NB4 (cell line): Measurements from ENCODE around the gene TRIM62.
A peak's percentile ranks its signal among the peaks of the same experiment; 100 is the strongest.

Experiments
- DNase-seq: peaks from one replicate; pipeline ENCODE4 v3.0.0; 2010; ENCODE audit warnings: low read depth
- H3K4me3 ChIP-seq: one replicate; pipeline ENCODE4 v1.5.1; 2011; ENCODE audit warnings: mild to moderate bottlenecking, low read depth, low read length, moderate library complexity
- MYC ChIP-seq: IDR thresholded peaks from 2 replicates; pipeline ENCODE4 v1.6.1; 2011; ENCODE audit warnings: low read depth, low read length
- POLR2A ChIP-seq: IDR thresholded peaks from 2 replicates; pipeline ENCODE4 v1.6.1; 2011; ENCODE audit warnings: mild to moderate bottlenecking; ENCODE audit not compliant: insufficient read length; ENCODE audit errors: extremely low read depth
- TF ChIP-seq, protein P1 (sequence below): IDR thresholded peaks from 2 replicates; pipeline ENCODE4 v1.6.1; 2011; ENCODE audit warnings: low read depth, low read length
- TF ChIP-seq, protein P2 (sequence below): IDR thresholded peaks from one replicate; pipeline ENCODE4 v1.5.1; 2012; ENCODE audit warnings: low read depth, low read length

Gene TRIM62

DNA sequence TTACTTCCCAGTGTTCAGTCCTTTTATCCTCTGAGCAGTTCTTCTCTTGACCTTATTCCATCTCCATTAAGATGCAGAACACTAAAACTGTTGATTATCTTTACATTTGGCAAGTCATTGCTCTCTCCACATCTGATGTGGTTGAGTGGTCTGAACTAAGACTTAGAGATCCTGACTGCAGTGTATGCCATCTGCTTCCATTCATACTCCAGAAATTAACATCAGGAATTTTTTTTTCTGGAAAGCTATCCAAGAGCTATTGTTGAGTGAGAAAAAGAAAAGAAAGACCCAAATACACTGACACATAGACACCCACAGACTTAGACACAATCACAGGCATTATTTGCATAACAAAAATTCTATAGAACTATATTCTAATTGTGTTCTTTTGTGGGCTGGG is 3.7 kb upstream of the TRIM62 start:
- no peak overlapping the region for H3K4me3 ChIP-seq
- no peak for DNase-seq
- no peak for TF ChIP-seq POLR2A
- TF ChIP-seq, protein P1, sequence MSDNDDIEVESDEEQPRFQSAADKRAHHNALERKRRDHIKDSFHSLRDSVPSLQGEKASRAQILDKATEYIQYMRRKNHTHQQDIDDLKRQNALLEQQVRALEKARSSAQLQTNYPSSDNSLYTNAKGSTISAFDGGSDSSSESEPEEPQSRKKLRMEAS, result no peak
- TF ChIP-seq MYC, result no peak
- TF ChIP-seq, protein P2, sequence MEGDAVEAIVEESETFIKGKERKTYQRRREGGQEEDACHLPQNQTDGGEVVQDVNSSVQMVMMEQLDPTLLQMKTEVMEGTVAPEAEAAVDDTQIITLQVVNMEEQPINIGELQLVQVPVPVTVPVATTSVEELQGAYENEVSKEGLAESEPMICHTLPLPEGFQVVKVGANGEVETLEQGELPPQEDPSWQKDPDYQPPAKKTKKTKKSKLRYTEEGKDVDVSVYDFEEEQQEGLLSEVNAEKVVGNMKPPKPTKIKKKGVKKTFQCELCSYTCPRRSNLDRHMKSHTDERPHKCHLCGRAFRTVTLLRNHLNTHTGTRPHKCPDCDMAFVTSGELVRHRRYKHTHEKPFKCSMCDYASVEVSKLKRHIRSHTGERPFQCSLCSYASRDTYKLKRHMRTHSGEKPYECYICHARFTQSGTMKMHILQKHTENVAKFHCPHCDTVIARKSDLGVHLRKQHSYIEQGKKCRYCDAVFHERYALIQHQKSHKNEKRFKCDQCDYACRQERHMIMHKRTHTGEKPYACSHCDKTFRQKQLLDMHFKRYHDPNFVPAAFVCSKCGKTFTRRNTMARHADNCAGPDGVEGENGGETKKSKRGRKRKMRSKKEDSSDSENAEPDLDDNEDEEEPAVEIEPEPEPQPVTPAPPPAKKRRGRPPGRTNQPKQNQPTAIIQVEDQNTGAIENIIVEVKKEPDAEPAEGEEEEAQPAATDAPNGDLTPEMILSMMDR, result no peak

DNA sequence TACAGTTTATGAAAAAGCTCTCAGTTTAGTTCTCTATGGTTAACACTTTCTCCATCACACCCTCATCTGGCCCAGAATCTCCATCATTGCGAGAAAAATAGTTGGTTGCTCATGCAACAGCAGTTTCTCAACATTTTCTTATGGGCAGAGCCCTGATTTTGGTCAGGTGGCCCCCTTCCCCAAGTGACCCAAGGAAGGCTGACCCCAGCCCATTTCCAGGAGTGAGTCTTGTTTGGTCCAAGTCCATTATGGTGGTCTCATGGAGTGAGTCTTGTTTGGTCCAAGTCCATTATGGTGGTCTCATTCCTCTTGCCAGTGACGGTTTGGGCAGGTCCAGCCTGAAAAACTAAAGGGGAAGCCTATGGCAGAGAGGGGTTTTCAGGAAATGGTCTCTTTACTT is 1.5 kb upstream of the TRIM62 start:
- H3K4me3 ChIP-seq, result no peak overlapping the region
- no peak for DNase-seq
- TF ChIP-seq, protein P1, result no peak
- TF ChIP-seq MYC (no peak), POLR2A (no peak)
- TF ChIP-seq, protein P2, result no peak

DNA sequence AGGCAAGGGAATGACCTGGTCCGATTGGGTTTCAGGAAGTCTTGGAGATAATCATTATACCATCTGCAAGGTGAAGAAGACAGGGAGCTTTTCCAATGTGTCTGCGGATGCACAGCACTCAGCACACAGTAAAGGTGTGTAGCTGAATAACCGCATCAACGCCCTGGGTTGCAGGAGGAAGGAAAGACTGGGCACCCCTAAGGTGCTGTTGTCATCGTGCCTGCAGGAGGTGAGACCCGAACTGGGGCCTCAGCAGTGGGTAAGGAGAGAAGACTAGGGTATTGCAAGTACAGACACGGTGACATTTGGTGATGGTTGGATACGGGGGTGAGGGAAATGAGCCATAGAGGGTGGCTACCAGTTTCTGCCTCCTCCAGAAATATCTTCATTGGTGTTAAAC is 1.1 kb upstream of the TRIM62 start:
- no peak overlapping the region for H3K4me3 ChIP-seq
- TF ChIP-seq POLR2A, result no peak
- TF ChIP-seq, protein P1, result no peak
- TF ChIP-seq, protein P2, result no peak
- no peak for TF ChIP-seq MYC

DNA sequence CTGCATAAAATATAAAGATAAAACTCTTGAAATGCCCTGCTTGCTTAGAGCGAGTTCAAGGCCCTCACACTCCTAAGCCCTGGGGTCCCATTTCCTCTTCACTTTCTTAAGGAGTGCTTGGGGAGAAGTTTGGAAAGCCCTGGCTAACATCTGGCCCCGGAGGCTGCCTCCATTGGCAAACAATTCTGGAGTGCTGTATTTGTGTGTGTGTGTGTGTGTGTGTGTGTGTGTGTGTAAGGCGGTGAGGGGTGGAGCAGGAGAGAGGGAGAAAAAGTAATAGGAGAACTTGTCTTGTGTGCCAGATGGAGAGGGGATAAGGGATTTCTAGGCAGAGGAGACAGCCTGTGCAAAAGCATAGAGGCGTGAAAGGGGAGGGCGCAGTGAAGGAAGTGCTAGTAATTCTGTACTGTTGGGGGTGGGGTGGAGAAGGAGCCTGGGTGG is 578 bp upstream of the TRIM62 start:
- no peak overlapping the region for H3K4me3 ChIP-seq
- TF ChIP-seq MYC, result no peak
- TF ChIP-seq, protein P2, result no peak
- TF ChIP-seq, protein P1, result no peak
- no peak for TF ChIP-seq POLR2A
- no peak for DNase-seq

More for the DNA sequence above, 1.1 kb upstream of the TRIM62 start:
- no peak for DNase-seq

DNA sequence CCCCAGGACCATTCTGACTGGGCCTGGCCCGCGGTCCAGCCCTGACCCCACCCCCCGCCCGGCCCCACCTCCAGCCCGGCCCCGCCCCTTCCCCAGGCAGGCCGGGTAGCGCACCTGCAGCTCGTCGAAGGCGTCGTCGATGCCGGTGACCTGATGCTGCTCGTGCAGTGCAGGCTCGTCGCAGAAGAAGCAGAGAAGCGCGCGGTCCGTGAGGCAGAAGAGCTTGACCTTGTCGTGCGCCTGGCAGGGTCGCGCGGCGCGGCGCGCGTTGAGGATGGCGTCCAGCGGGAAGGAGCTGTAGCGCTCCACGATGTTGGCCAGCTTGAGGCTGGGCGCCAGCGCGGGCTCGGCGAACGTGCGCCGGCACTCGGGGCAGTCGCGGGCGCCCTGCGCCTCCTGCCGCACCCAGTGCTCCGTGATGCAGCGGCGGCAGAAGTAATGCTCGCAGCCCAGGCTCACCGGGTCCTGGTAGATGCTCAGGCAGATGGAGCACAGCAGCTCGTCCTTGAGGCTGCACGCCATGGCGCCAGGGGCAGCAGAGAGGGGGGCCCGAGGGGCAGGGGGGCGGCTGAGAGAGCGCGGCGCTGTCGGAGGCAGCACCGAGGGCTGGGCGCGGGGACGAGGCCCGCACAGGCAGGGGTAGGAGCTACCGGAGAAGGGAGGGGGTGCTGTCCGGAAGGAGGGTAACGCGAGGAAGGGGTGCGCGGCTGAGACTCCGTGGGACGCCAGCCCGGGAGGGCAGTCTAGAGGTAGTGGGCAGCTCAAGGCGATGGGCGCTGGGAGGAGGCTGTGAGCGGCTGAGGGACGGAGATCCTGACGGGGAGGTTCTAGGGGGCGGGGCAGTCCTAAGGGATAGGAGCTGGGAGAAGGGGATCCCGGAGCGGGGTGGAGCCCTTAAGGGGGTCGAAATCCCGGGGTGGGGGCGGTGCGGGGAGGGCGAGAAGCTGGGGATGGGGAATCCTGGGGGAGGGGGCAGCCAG is 642 bp downstream of the TRIM62 start:
- DNase-seq, result peak; percentile 63
- TF ChIP-seq, protein P1, result no peak
- TF ChIP-seq, protein P2, result no peak
- TF ChIP-seq POLR2A (no peak), MYC (no peak)

More for the DNA sequence above, 642 bp downstream of the TRIM62 start:
- H3K4me3 ChIP-seq, result peak overlapping the region; percentile 57
